ENCODE results near the gene BCL7C.
A peak's percentile ranks its signal among the peaks of the same experiment; 100 is the strongest.

BCL7C gene

DNA sequence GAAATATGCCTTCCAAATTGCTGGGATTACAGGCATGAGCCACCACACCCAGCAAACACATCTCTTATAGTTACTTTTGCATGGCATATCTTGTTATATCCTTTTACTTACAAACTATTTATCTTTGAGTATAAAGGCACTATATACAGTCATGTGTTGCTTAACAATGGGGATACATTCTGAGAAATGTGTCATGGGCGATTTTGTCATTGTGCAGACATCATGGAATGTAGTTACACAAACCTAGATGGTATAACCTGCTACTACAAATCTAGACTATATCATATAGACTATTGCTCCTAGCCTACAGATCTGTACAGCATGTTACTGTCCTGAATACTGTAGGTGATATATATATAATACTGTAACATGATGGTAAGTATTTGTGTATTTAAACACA is 43.6 kb downstream of the BCL7C start:
- TF ChIP-seq, protein P1, sequence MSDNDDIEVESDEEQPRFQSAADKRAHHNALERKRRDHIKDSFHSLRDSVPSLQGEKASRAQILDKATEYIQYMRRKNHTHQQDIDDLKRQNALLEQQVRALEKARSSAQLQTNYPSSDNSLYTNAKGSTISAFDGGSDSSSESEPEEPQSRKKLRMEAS (IDR thresholded peaks at IDR 0.05) = no peak
- TF ChIP-seq NFIC (IDR thresholded peaks at IDR 0.05) (no peak), ZBTB7A (IDR thresholded peaks at IDR 0.05; ENCODE audit: low read depth) (no peak), TEAD4 (IDR thresholded peaks at IDR 0.05) (no peak), TAF1 (IDR thresholded peaks at IDR 0.05; ENCODE audit: low read depth) (no peak), CEBPB (IDR thresholded peaks at IDR 0.05) (no peak), RAD21 (IDR thresholded peaks at IDR 0.05; ENCODE audit: low read depth) (no peak), YY1 (IDR thresholded peaks at IDR 0.05; ENCODE audit: low read depth) (no peak), FOXM1 (IDR thresholded peaks at IDR 0.05; ENCODE audit: borderline replicate concordance, low read depth) (no peak), EGR1 (IDR thresholded peaks at IDR 0.05) (no peak), TCF12 (IDR thresholded peaks at IDR 0.05; ENCODE audit: low read depth) (no peak), EP300 (IDR thresholded peaks at IDR 0.05; ENCODE audit: borderline replicate concordance) (no peak), CREB1 (IDR thresholded peaks at IDR 0.05; ENCODE audit: low read depth) (no peak)
- TF ChIP-seq, protein P2, sequence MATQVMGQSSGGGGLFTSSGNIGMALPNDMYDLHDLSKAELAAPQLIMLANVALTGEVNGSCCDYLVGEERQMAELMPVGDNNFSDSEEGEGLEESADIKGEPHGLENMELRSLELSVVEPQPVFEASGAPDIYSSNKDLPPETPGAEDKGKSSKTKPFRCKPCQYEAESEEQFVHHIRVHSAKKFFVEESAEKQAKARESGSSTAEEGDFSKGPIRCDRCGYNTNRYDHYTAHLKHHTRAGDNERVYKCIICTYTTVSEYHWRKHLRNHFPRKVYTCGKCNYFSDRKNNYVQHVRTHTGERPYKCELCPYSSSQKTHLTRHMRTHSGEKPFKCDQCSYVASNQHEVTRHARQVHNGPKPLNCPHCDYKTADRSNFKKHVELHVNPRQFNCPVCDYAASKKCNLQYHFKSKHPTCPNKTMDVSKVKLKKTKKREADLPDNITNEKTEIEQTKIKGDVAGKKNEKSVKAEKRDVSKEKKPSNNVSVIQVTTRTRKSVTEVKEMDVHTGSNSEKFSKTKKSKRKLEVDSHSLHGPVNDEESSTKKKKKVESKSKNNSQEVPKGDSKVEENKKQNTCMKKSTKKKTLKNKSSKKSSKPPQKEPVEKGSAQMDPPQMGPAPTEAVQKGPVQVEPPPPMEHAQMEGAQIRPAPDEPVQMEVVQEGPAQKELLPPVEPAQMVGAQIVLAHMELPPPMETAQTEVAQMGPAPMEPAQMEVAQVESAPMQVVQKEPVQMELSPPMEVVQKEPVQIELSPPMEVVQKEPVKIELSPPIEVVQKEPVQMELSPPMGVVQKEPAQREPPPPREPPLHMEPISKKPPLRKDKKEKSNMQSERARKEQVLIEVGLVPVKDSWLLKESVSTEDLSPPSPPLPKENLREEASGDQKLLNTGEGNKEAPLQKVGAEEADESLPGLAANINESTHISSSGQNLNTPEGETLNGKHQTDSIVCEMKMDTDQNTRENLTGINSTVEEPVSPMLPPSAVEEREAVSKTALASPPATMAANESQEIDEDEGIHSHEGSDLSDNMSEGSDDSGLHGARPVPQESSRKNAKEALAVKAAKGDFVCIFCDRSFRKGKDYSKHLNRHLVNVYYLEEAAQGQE (IDR thresholded peaks at IDR 0.05; ENCODE audit: low read depth) = no peak
- TF ChIP-seq, protein P3, sequence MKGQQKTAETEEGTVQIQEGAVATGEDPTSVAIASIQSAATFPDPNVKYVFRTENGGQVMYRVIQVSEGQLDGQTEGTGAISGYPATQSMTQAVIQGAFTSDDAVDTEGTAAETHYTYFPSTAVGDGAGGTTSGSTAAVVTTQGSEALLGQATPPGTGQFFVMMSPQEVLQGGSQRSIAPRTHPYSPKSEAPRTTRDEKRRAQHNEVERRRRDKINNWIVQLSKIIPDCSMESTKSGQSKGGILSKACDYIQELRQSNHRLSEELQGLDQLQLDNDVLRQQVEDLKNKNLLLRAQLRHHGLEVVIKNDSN (IDR thresholded peaks at IDR 0.05) = no peak

DNA sequence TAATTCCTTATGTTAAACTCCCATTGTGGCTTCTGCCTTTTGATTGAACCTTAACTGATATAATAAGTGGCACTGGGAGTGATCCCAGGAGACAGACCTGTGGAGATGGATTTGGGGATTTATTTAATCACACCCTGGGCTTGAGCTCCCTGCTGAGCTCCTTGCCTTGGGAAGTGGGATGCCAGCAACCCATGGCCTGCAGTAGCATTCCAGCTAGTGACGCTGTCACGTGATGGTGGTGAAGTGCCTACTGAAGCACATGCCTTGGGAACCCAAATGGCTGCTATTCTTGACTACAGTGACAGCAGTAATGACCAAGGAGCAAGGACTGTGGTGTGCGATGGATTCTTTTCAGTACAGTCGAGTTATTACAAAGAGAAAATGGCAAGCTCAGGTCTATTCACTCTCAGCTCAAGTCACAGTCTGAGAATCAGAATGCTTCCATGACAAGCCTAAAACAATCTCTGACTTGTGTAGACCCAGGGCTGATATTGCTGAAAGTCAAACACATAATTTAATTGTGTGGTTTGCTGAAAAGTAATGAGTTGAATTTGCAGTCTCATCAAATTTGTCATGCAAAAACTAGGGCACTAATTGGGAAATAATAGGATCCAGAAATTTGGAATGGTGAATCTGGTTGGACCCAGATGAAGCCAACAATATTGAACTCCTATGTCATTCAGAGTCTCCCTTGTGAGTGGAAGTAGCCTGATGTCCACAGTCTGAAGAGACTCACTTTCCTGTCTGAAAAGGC is 47.1 kb downstream of the BCL7C start:
- TF ChIP-seq RAD21 (IDR thresholded peaks at IDR 0.05; ENCODE audit: low read depth) = no peak
- TF ChIP-seq, protein P1 (IDR thresholded peaks at IDR 0.05) = no peak

DNA sequence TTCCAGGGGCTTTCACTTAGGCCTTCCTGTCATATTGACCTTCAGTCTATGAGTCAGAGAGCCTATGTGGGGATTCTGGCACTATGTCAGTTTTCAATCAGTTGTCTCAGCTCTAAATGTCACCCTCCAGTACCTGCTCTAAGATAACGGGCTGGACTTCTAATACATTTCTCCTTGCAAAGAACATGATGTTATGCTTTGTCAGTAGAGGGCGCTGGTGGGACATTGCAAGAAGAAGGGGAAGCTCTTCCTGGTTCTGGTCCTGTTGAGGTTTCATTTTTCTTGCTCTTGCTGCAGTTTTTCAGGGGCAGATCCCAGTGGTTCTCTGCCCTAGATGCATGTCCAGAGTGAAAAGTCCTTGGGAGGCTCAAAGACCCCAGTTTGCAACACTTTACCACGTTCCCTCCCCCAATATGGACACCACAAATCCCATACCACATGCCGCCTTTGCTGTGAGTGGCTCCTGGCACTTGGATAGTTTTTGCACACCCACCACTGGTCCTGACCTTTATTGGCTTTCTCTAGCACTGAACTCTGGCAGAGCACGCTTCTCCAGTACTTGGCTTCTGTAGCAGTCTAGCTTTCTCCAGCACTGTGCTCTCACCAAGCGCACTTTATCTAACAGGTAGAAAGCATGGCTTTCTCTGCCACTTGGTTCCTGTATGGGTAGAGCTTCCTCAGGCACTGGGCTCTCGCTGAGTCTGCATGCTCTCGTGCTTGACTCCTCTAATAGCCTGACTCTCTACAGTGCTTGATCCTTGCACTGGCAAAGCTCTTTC is 49.0 kb downstream of the BCL7C start:
- TF ChIP-seq, protein P1 (IDR thresholded peaks at IDR 0.05) = no peak
- TF ChIP-seq RAD21 (IDR thresholded peaks at IDR 0.05; ENCODE audit: low read depth) (peak; percentile 90), EGR1 (IDR thresholded peaks at IDR 0.05) (no peak)

DNA sequence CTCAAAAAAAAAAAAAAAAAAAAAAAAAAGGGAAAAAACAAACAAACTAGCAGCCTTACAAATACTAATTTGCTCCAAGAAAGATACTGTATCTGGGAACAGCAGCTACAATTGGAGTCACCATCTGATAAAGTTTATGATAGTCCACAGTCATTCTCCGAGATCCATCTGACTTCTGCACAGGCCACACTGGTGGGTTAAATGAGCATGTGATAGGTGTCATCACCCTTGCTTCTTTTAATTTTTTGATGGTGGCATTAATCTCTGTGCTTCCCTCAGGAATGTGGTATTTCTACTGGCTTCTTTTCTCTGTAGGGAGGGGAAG is 49.6 kb downstream of the BCL7C start:
- TF ChIP-seq RAD21 (IDR thresholded peaks at IDR 0.05; ENCODE audit: low read depth) (no peak), TAF1 (IDR thresholded peaks at IDR 0.05; ENCODE audit: low read depth) (no peak), ZBTB7A (IDR thresholded peaks at IDR 0.05; ENCODE audit: low read depth) (no peak), CREB1 (IDR thresholded peaks at IDR 0.05; ENCODE audit: low read depth) (no peak), EP300 (IDR thresholded peaks at IDR 0.05; ENCODE audit: borderline replicate concordance) (no peak), NFIC (IDR thresholded peaks at IDR 0.05) (no peak), TCF12 (IDR thresholded peaks at IDR 0.05; ENCODE audit: low read depth) (no peak), YY1 (IDR thresholded peaks at IDR 0.05; ENCODE audit: low read depth) (no peak)
- TF ChIP-seq, protein P3 (IDR thresholded peaks at IDR 0.05) = no peak
- TF ChIP-seq, protein P2 (IDR thresholded peaks at IDR 0.05; ENCODE audit: low read depth) = no peak
- TF ChIP-seq, protein P1 (IDR thresholded peaks at IDR 0.05) = no peak

DNA sequence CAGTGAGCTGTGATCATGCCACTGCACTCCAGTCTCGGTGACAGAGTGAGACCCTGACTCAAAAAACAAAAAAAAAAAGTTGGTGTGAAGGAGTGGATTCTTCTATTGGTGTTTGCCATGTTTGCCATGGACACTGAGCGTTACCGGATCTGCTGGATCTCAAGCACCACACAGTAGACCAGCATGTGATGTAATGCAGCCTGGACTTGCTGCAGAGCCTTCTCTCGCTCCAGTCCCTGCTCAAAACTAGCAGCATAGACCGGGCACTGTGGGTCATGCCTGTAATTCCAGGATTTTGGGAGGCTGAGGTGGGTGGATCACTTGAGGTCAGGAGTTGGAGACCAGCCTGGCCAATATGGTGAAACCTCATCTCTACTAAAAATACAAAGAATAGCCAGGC is 50.4 kb downstream of the BCL7C start:
- TF ChIP-seq, protein P2 (IDR thresholded peaks at IDR 0.05; ENCODE audit: low read depth) = no peak
- TF ChIP-seq FOXM1 (IDR thresholded peaks at IDR 0.05; ENCODE audit: borderline replicate concordance, low read depth) = no peak
- TF ChIP-seq TAF1 (IDR thresholded peaks at IDR 0.05; ENCODE audit: low read depth) = no peak
- no peak for TF ChIP-seq TCF12 (IDR thresholded peaks at IDR 0.05; ENCODE audit: low read depth)
- no peak for TF ChIP-seq EP300 (IDR thresholded peaks at IDR 0.05; ENCODE audit: borderline replicate concordance)
- no peak for TF ChIP-seq RAD21 (IDR thresholded peaks at IDR 0.05; ENCODE audit: low read depth)

All from Ishikawa (cell line).